Upper lobe of left lung (tissue), 6 donors: ENCODE data around the gene GAL3ST2. TPM values are rescaled to one million over a fixed set of nuclear protein-coding genes. Genes with fewer than 3 reads are reported as not detected.

Experiments
- ATAC-seq, 2 donors: fragments of 200-7000 bp; cut with Tn5 transposase; one replicate each; pipeline ENCODE4 v1.9.1; 2022; ENCODE audit warnings: mild to moderate bottlenecking in 2 of 2, moderate library complexity in 2 of 2; ENCODE audit not compliant: low FRiP score in 2 of 2
- DNase-seq, 2 donors: peaks; one replicate each; pipeline ENCODE4 v3.0.0-alpha.2; 2019 to 2020
- H3K27ac ChIP-seq, 4 donors: fragments of 200-600 bp; sonication (generic); one replicate each; pipeline ENCODE4 v1.5.1; 2016 to 2019
- H3K27me3 ChIP-seq, 4 donors: fragments of 200-600 bp; sonication (generic); one replicate each; pipeline ENCODE4 v1.5.1; 2017 to 2019
- H3K36me3 ChIP-seq, 4 donors: fragments of 200-600 bp; sonication (generic); one replicate each; pipeline ENCODE4 v1.5.1; 2016 to 2019
- H3K4me1 ChIP-seq, 4 donors: fragments of 200-600 bp; sonication (generic); one replicate each; pipeline ENCODE4 v1.5.1; 2018 to 2019
- H3K4me3 ChIP-seq, 4 donors: fragments of 200-600 bp; sonication (generic); one replicate each; pipeline ENCODE4 v1.5.1; 2017 to 2019; ENCODE audit warnings: mild to moderate bottlenecking in 2 of 4, moderate library complexity in 1 of 4
- H3K9me3 ChIP-seq, 4 donors: fragments of 200-600 bp; sonication (generic); one replicate each; pipeline ENCODE4 v1.5.1; 2018 to 2019
- CTCF ChIP-seq, 6 experiments: fragments of 450-650 bp in 4 of 6; fragments of 200-600 bp in 2 of 6; sonication (generic) in 2 of 6; IDR thresholded peaks; one replicate each; pipeline ENCODE4 v1.5.1; 2016 to 2019; ENCODE audit warnings: antibody characterized with exemption in 6 of 6
- EP300 ChIP-seq, 4 donors: sonication (generic); formaldehyde crosslinking; IDR thresholded peaks; one replicate each; pipeline ENCODE4 v1.5.1; 2017; ENCODE audit warnings: antibody characterized with exemption in 4 of 4, control low read depth in 2 of 4
- POLR2A ChIP-seq, 4 donors: fragments of 450-650 bp; IDR thresholded peaks; one replicate each; pipeline ENCODE4 v1.5.1; 2016 to 2017; ENCODE audit warnings: antibody characterized with exemption in 4 of 4, mild to moderate bottlenecking in 2 of 4
- POLR2AphosphoS5 ChIP-seq, 2 donors: sonication (generic); formaldehyde crosslinking; IDR thresholded peaks; one replicate each; pipeline ENCODE4 v1.5.1; 2017; ENCODE audit warnings: antibody characterized with exemption in 2 of 2
- WGBS, 2 donors: methylation state at CpG; one replicate each; pipeline ENCODE4 v1.1.5; 2017 to 2018; 5-methylcytosine and 5-hydroxymethylcytosine counted together
- total RNA-seq, 6 donors: library from RNA; depleted of rRNA in 4 of 6; stranded (reverse); fragments of >200 nt in 4 of 6; gene quantifications; one replicate each; pipeline versions ENCODE4 v1.1.0 to v1.2.1, GENCODE V29; 2016 to 2021
- donor health status: DM: no; HTN: no; CAD: no; lungs with moderate emphysema.
- donor health status: DM: no; HTN: yes; CAD: no; lungs with severe emphysema.

GAL3ST2 gene
- total RNA-seq, 6 donors from 2014 or later = 0.59 to 2.1 (median 0.91) TPM; not detected in 3

- H3K36me3 ChIP-seq = peaks cover 0 to 10% (median 7%) of the 10 kb centered on the region in 4 donors
- 93 to 94% methylated on average over 22 to 30 of the region's 37 CpGs for WGBS, 2 donors
- DNase-seq (peak in 1 of 2 donors; percentile 80), ATAC-seq (no peak)
- H3K27ac ChIP-seq = no peak overlapping the region
- no peaks in the 10 kb centered on the region for H3K27me3 ChIP-seq
- H3K4me1 ChIP-seq = peaks cover 7 to 14% (median 9%) of the 10 kb centered on the region in 4 donors
- H3K9me3 ChIP-seq = no peaks in the 10 kb centered on the region
- H3K4me3 ChIP-seq = no peak overlapping the region
- TF ChIP-seq POLR2A (IDR thresholded peaks at IDR 0.05) = no peak
- no peak for TF ChIP-seq EP300 (IDR thresholded peaks at IDR 0.05)
- no peak for TF ChIP-seq POLR2AphosphoS5 (IDR thresholded peaks at IDR 0.05)
- no peak for TF ChIP-seq CTCF (IDR thresholded peaks at IDR 0.05)
These were observed 9.0 kb upstream of the GAL3ST2 start for GRCh38 chr2:241767464-241768250.

DNA sequence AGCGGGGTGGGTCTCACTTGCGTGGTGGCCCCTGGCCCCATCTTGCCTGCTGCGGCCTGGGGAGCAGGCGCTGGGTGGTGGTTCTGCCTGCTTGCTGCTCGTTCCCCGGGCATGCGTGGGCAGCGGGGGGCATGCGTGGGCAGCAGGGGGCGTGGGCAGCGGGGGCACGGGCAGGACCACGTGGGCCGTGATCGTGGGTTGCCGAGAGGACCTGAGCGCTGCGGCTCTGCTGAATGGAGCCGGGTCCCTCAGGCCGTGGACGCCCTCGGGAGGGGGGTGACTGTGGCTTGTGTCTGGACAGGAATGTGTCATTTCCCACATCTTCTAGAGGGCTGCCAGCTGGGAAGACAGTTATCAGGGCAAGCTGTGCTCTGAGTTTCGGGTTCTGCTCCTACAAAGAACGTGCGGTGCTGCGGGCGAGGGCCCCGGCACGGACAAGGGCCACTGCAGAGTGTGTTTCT lies 8.3 kb upstream of the GAL3ST2 start:
- DNase-seq (no peak), ATAC-seq (no peak)
- Histone ChIP-seq H3K27me3 (no peaks in the 10 kb centered on the region), H3K4me1 (peaks cover 7 to 14% (median 9%) of the 10 kb centered on the region in 4 donors), H3K9me3 (no peaks in the 10 kb centered on the region), H3K4me3 (no peak overlapping the region), H3K36me3 (peaks cover 0 to 10% (median 7%) of the 10 kb centered on the region in 4 donors), H3K27ac (no peak overlapping the region)
- TF ChIP-seq POLR2AphosphoS5 (IDR thresholded peaks at IDR 0.05) = no peak
- TF ChIP-seq CTCF (IDR thresholded peaks at IDR 0.05) = no peak
- no peak for TF ChIP-seq POLR2A (IDR thresholded peaks at IDR 0.05)
- TF ChIP-seq EP300 (IDR thresholded peaks at IDR 0.05) = no peak
- 92 to 98% methylated on average over 12 to 28 of the region's 29 CpGs for WGBS, 2 donors

DNA sequence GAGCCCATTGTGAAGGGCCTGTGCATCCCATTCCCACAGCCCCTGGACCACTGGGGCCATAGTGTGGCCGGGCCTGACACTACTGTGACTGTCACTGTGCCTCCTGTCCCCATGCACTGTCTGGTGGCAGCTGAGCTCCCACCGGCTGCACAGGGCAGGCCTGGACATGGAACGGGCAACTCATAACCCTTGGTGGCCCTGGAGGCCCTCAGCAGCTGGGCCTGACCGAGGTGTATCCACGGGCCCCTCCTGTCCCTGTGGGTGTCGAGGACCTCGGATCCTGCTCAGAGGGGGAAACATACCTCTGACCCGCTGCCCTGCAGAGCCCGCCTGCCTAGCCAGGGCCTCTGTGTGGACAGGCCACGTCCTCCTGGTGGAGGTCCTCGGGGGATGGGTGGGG lies 7.8 kb upstream of the GAL3ST2 start:
- Histone ChIP-seq H3K36me3 (peaks cover 0 to 10% (median 7%) of the 10 kb centered on the region in 4 donors), H3K4me3 (no peak overlapping the region), H3K9me3 (no peaks in the 10 kb centered on the region), H3K27me3 (no peaks in the 10 kb centered on the region), H3K27ac (no peak overlapping the region), H3K4me1 (peaks cover 7 to 14% (median 9%) of the 10 kb centered on the region in 4 donors)
- TF ChIP-seq CTCF (IDR thresholded peaks at IDR 0.05) = no peak
- TF ChIP-seq POLR2AphosphoS5 (IDR thresholded peaks at IDR 0.05) = no peak
- TF ChIP-seq POLR2A (IDR thresholded peaks at IDR 0.05) = no peak
- TF ChIP-seq EP300 (IDR thresholded peaks at IDR 0.05) = no peak
- 93 to 94% methylated on average over 5 to 10 of the region's 11 CpGs for WGBS, 2 donors
- ATAC-seq = peak in 1 of 2 donors; percentile 42
- DNase-seq = peak in 1 of 2 donors; percentile 56

GRCh38 chr2:241769819-241770184 lies 6.8 kb upstream of the GAL3ST2 start:
- H3K4me1 ChIP-seq = peaks cover 7 to 14% (median 9%) of the 10 kb centered on the region in 4 donors
- DNase-seq = no peak
- H3K27me3 ChIP-seq = no peaks in the 10 kb centered on the region
- H3K9me3 ChIP-seq = no peaks in the 10 kb centered on the region
- no peak overlapping the region for H3K27ac ChIP-seq
- peaks cover 0 to 8% (median 6%) of the 10 kb centered on the region in 4 donors for H3K36me3 ChIP-seq
- TF ChIP-seq CTCF (IDR thresholded peaks at IDR 0.05) = no peak
- no peak for TF ChIP-seq POLR2A (IDR thresholded peaks at IDR 0.05)
- no peak for TF ChIP-seq EP300 (IDR thresholded peaks at IDR 0.05)
- TF ChIP-seq POLR2AphosphoS5 (IDR thresholded peaks at IDR 0.05) = no peak
- no peak overlapping the region for H3K4me3 ChIP-seq
- WGBS, 2 donors = 96 to 97% methylated on average over 7 to 12 of the region's 13 CpGs
- ATAC-seq = peak in 1 of 2 donors; percentile 16
